Stimulated activated CD4-positive, alpha-beta T cell treated with anti-CD3 and anti-CD28 coated beads, TNF-alpha, amount 100 ng/mL, for 24 hours (primary cell): ENCODE results near the gene GALNT2.

ENCODE experiments used
- DNase-seq, 3 experiments: peaks; one replicate each; pipeline ENCODE4 v3.0.0-alpha.2; 2020; ENCODE audit warnings: low read depth in 3 of 3

The GALNT2 gene

GRCh38 chr1:230186003-230186863 is 119.2 kb downstream of the GALNT2 start:
- no peak for DNase-seq

- no peak for DNase-seq
Observed at GRCh38 chr1:230186874-230187273, 119.8 kb downstream of the GALNT2 start.

DNA sequence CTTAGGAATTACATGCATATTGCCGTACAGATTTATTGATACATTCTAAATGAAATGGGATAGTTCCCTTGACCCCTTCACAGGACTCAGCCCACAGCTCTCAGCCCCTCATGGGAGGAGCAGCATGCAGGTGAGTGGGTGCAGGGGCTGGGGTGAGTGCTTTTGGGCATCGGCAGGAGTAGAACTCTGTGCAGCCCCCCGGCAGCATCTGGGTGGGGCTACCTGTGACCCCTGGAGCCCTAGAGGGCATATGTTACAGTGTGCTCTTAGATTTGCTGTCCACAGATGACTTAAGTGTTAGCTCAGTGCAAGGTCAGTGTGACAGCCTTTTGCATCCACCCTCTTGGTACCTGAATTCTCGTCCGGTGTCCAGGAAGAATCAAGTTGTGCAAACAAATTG is 120.3 kb downstream of the GALNT2 start:
- DNase-seq = no peak

DNA sequence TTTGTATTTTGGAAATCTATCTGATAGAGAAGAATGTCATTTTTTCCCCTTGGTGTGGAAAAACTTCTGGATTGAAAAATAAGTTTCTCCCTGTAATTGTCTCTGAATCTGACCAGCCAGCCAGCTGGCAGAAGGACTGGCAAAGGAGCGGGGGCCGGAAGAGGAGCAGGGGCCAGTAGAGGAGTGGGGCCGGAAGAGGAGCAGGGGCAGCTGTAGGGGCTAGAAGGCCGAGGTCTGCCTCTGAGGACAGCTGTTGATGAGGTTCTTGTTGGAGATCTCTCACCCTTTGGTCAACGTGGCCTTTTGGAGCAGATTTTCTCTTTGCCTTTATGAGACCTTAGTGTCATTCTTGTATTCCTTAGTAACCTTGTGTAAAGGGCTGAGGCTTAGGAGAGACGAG is 121.8 kb downstream of the GALNT2 start:
- no peak for DNase-seq

DNA sequence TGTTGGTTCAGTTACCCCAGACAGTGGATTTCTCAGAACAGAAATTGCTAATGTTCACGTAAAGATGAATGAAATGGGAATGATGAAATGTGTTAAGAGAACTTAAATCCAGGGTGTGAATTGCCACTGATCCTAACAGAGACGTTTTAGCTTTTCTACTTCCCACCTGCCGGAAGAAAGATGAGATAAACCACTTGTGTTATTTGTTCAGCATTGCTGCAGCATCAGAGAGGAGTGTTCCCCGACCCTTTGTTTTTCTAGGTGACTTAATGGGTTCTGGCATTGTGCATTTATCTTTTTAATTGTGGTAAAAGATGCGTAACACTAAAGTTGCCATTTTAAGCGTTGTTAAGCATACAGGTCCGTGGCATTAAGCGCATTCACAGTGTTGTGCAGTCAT is 122.3 kb downstream of the GALNT2 start:
- DNase-seq = no peak

DNA sequence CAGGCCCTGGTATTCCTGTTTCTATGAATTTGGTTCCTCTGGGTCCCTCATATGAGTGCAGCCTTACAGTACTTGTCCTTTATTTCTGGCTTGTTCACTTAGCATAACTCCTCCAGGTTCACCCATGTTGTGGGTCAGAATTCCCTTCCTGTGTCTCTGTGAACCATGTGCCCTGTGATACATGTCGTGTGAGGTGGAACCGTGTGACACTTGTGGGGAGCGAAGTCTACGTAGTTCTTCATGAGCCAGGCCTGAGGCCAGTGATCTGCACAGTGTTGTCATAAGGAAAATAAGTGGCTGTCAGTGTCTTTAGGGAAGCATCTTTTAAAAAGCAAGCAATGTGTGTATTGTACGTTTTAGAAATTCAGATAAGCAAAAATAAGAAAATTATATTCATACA is 122.8 kb downstream of the GALNT2 start:
- DNase-seq = no peak

GRCh38 chr1:230191079-230191804 is 124.2 kb downstream of the GALNT2 start:
- DNase-seq = no peak

DNA sequence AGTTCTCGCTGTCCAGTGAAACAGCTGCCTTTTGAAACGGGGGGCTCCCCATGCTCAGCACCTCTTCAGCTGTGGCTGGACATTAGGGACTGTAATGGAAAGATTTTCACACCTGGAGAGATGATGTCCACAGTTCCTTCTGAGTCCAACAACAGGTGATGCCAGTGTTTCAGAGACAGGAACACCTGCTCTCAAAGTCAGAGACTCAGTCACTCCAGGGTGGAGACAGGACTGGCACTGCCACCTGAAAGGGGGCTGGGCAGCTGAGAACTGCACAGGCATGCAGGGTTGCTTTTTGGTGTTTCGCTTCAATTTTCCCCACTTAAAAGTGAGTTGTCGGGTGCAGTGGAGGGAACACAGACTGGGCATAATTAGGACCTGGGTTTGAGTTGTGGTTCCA is 124.8 kb downstream of the GALNT2 start:
- DNase-seq = no peak

GRCh38 chr1:230194525-230194924 is 127.5 kb downstream of the GALNT2 start:
- DNase-seq = no peak

GRCh38 chr1:230195199-230195598 is 128.2 kb downstream of the GALNT2 start:
- DNase-seq = no peak

DNA sequence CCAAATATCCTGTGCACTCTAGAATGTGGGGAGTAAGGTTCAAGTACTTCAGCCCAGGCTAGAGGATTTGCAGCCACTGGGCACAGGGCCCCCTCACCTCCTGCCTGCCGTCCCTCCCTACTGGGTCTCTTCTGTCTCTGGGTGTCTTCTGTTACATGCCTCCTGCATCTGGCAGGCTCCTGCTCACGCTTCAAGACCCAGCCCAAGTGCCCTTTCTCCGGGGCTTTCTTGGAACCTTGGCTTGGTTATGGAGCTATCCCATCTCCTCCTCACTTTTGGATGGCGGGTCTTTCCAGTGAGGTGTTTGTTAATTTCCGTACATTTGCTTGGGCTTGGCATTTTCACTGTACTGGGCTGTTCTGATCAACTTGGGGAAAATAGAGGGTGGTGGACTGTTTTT is 129.0 kb downstream of the GALNT2 start:
- no peak for DNase-seq

- DNase-seq = no peak
Observed at GRCh38 chr1:230197644-230198567, 130.9 kb downstream of the GALNT2 start.

DNA sequence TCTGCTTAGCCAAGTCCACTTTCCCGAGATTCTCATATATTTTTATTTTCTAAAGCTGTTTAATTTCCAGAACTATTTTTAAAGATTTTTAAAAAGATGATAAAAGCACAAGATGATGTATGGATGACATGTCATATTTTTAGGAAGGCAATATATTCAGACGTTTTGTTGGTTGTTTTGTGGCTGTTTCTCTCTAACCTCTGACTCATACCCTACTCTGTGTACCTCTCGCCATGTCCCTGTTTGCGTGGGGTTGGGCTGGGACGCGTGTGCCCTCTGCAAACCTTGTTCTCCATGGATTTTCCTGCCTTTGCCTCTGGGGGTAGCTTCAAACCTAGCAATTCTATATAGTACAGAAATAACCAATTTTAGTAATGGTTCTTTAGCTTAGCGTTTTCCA is 132.0 kb downstream of the GALNT2 start:
- no peak for DNase-seq

- no peak for DNase-seq
Observed at GRCh38 chr1:230199554-230199953, 132.5 kb downstream of the GALNT2 start.

GRCh38 chr1:230200276-230200675 is 133.2 kb downstream of the GALNT2 start:
- no peak for DNase-seq

DNA sequence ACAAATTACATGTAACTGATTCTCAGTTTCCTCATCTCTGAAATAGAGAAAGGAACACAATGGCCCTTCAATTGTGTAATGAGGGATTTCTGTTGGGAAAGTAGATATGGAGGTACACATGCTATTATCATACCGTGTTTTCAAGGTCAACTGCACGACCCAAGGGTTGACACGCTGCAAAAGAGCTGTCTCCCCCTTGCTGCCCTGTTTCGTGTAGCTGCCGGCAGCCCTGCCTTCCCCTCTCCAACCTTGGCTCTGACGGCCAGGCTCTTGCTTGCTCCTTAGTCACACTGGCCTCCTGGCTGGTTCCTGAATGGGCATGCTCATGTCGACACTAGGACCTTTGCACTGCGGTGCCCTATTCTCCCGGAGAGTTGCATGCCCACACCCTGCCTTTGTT is 134.4 kb downstream of the GALNT2 start:
- DNase-seq = no peak

GRCh38 chr1:230204842-230205241 is 137.8 kb downstream of the GALNT2 start:
- DNase-seq = no peak

DNA sequence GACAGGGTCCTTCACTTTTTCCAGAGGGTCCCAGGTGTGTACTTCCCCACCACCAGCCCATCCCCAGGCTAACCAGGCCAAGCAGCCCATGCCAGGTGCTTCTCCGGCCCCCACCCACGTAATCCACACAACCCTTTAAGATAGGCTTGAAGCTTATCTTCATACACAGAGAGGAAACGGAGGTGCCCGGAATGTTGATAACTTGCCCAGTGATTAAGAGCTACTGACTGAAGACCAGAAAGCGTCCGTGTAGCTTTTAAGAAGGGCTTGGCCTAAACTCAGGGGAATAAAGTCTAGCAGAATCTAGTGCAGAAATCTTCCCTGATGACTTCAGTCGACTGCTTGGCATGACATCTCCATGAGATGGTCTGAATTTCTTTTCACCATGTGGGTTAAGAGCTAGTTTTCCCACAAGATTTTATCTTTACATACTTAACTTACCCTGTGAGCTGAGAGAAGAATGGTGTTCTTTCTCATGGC is 138.7 kb downstream of the GALNT2 start:
- no peak for DNase-seq

GRCh38 chr1:230206207-230206606 is 139.2 kb downstream of the GALNT2 start:
- no peak for DNase-seq

DNA sequence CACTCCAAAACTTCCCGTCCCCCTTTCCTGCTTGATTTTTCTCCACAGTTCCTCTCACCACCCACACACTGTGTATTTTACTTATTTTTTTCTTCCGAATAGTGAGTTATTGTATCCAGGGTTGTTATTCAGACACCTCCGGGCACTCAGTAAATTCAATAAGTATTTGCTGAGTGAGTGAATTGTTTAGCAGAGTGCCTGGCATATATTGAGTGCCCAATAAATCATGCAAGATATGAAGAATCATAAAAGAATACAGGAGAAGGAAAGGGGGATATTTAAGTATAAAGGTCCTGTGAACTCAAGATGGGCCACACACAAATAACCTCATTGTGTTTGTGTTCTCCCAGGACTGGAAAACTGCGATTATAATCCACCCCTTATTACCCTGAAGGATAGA is 139.9 kb downstream of the GALNT2 start:
- no peak for DNase-seq

DNA sequence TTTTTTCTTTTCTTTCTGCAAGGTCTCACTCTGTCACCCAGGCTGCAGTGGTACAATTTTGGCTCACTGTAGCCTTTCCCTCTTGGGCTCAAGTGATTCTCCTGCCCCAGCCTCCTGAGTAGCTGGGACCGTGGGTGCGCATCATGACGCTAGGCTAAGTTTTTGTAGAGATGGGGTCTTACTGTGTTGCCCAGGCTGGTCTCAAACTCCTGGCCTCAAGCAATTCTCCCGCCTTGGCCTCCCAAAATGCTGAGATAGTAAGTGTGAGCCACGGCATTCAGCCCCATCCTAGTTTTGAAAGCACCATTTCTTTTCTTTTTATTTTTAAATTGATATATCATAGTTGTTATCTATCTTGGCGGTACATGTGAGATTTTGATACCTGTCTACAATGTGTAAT is 140.6 kb downstream of the GALNT2 start:
- DNase-seq = no peak
